ENCODE data around the gene PTPRR.

PTPRR gene

DNA sequence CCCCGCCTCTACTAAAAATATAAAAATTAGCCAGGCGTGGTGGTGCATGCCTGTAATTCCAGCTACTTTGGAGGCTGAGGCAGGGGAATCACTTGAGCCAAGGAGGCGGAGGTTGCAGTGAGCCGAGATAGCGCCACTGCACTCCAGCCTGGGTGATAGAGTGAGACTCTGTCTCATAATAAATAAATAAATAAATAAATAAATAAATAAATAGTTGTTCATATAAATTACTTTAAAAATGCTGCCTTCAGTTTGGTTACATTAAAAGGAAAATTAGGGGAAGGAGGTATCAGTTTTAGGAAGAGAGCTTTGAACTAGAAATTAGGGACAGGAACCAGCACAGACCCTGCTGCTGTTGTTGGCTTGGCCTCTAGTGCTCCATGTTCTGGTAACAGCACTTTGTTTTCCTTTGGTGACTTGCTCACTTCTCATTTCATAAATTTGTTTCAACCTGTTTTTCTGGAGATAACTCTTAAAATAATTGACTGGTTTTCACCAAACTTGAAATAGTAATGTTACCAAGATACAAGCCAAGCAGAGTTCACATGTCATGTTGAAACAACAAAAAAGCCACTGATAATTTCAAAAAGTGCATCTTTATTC, 260.4 kb downstream of the PTPRR start:
- Histone ChIP-seq H3K4me3 (ENCODE audit: low read length) (no peak overlapping the region), H3K79me2 (ENCODE audit: control insufficient read depth, low read length) (no peaks in the 10 kb centered on the region), H3F3A (ENCODE audit: control insufficient read depth, insufficient read depth) (no peaks in the 10 kb centered on the region), H3K9me2 (replicated peaks; ENCODE audit: control insufficient read depth, low read length) (no peaks in the 10 kb centered on the region), H3K9me3 (ENCODE audit: control insufficient read depth, insufficient read depth, low read length) (no peaks in the 10 kb centered on the region), H4K20me1 (ENCODE audit: control insufficient read depth, insufficient read depth, low read depth, low read length) (no peaks in the 10 kb centered on the region), H3K4me1 (ENCODE audit: control insufficient read depth, low read length) (no peaks in the 10 kb centered on the region), H3K27ac (ENCODE audit: low read depth, low read length) (no peak overlapping the region), H3K4me2 (ENCODE audit: low read length) (no peak overlapping the region), H3K27me3 (ENCODE audit: control insufficient read depth, low read length) (no peaks in the 10 kb centered on the region; the same call in 1 of the 2 replicates), H3K36me3 (ENCODE audit: control insufficient read depth, low read length) (no peaks in the 10 kb centered on the region)
- TF ChIP-seq CTCF (IDR thresholded peaks at IDR 0.05; ENCODE audit: low read depth, low read length, poor library complexity, severe bottlenecking), result no peak

DNA sequence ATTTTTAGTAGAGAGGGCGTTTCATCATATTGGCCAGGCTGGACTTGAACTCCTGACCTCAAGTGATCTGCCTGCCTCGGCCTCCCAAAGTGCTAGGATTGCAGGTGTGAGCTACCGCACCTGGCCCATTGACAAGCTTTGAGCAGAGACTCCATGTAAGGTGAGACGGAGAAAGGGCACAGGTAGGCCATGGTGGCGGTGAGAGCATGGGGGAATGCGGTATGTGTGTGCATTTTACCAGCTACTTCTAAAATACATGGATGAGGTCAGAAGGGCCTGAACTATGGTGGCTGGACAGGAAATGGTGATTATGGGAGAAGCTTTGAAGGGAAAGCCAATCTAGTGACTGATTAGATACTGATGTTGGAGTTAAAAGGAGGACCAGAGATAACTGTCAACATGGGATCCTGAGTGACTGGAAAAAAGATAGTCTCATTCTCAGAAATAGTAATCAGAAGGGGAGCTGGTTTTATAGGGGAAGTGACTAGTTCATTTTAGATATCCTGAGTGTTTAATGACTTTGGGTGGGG, 261.4 kb downstream of the PTPRR start:
- Histone ChIP-seq H3K9me2 (replicated peaks; ENCODE audit: control insufficient read depth, low read length) (no peaks in the 10 kb centered on the region), H3K4me3 (ENCODE audit: low read length) (no peak overlapping the region), H3K79me2 (ENCODE audit: control insufficient read depth, low read length) (no peaks in the 10 kb centered on the region), H3K9me3 (ENCODE audit: control insufficient read depth, insufficient read depth, low read length) (no peaks in the 10 kb centered on the region), H3K4me1 (ENCODE audit: control insufficient read depth, low read length) (no peaks in the 10 kb centered on the region), H3K27me3 (ENCODE audit: control insufficient read depth, low read length) (no peaks in the 10 kb centered on the region), H4K20me1 (ENCODE audit: control insufficient read depth, insufficient read depth, low read depth, low read length) (no peaks in the 10 kb centered on the region), H3K36me3 (ENCODE audit: control insufficient read depth, low read length) (no peaks in the 10 kb centered on the region), H3F3A (ENCODE audit: control insufficient read depth, insufficient read depth) (no peaks in the 10 kb centered on the region), H3K27ac (ENCODE audit: low read depth, low read length) (no peak overlapping the region), H3K4me2 (ENCODE audit: low read length) (no peak overlapping the region)
- TF ChIP-seq EZH2phosphoT487 (IDR thresholded peaks at IDR 0.05; ENCODE audit: borderline replicate concordance, low read length) (no peak), CTCF (IDR thresholded peaks at IDR 0.05; ENCODE audit: low read depth, low read length, poor library complexity, severe bottlenecking) (no peak)

- Histone ChIP-seq H3K4me3 (ENCODE audit: low read length) (no peak overlapping the region), H3K27ac (ENCODE audit: low read depth, low read length) (no peak overlapping the region), H3K9me3 (ENCODE audit: control insufficient read depth, insufficient read depth, low read length) (no peaks in the 10 kb centered on the region), H3K36me3 (ENCODE audit: control insufficient read depth, low read length) (no peaks in the 10 kb centered on the region), H3F3A (ENCODE audit: control insufficient read depth, insufficient read depth) (no peaks in the 10 kb centered on the region), H3K27me3 (ENCODE audit: control insufficient read depth, low read length) (no peaks in the 10 kb centered on the region), H3K4me2 (ENCODE audit: low read length) (no peak overlapping the region), H4K20me1 (ENCODE audit: control insufficient read depth, insufficient read depth, low read depth, low read length) (no peaks in the 10 kb centered on the region), H3K9me2 (replicated peaks; ENCODE audit: control insufficient read depth, low read length) (no peaks in the 10 kb centered on the region), H3K79me2 (ENCODE audit: control insufficient read depth, low read length) (no peaks in the 10 kb centered on the region), H3K4me1 (ENCODE audit: control insufficient read depth, low read length) (no peaks in the 10 kb centered on the region)
- no peak for TF ChIP-seq CTCF (IDR thresholded peaks at IDR 0.05; ENCODE audit: low read depth, low read length, poor library complexity, severe bottlenecking)
- TF ChIP-seq EZH2phosphoT487 (IDR thresholded peaks at IDR 0.05; ENCODE audit: borderline replicate concordance, low read length), result no peak
These were observed 262.8 kb downstream of the PTPRR start for GRCh38 chr12:70657616-70658286.

Data from DOHH2 (cell line).